ENCODE results near the gene CSPG4.

DNA sequence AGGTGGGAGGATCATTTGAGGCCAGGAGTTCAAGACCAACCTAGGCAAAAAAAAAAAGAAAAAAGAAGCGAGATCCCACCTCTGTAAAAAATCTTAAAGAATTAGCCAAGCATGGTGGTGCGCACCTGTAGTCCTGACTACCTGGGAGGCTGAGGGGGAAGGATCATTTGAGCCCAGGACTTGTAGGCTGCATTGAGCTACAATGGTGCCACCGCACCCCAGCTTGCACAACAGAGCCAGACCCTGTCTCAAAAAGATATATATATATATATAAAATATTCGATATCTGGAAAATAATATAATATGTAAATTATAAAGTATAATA is 71.5 kb downstream of the CSPG4 start:
- TF ChIP-seq, protein P1, sequence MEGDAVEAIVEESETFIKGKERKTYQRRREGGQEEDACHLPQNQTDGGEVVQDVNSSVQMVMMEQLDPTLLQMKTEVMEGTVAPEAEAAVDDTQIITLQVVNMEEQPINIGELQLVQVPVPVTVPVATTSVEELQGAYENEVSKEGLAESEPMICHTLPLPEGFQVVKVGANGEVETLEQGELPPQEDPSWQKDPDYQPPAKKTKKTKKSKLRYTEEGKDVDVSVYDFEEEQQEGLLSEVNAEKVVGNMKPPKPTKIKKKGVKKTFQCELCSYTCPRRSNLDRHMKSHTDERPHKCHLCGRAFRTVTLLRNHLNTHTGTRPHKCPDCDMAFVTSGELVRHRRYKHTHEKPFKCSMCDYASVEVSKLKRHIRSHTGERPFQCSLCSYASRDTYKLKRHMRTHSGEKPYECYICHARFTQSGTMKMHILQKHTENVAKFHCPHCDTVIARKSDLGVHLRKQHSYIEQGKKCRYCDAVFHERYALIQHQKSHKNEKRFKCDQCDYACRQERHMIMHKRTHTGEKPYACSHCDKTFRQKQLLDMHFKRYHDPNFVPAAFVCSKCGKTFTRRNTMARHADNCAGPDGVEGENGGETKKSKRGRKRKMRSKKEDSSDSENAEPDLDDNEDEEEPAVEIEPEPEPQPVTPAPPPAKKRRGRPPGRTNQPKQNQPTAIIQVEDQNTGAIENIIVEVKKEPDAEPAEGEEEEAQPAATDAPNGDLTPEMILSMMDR (IDR thresholded peaks at IDR 0.05; ENCODE audit: borderline replicate concordance, extremely low read depth, low read length, poor library complexity, severe bottlenecking) = no peak
- TF ChIP-seq EZH2 (IDR thresholded peaks at IDR 0.05; ENCODE audit: borderline replicate concordance, low read depth, low read length, severe bottlenecking) = no peak

All from DND-41 (cell line).